ENCODE results near the gene KLK3. TPM values are rescaled to one million over a fixed set of nuclear protein-coding genes. Genes with fewer than 3 reads are reported as not detected.

KLK3 gene
- polyA plus RNA-seq, 6 donors from 2014 or later, result not detected

DNA sequence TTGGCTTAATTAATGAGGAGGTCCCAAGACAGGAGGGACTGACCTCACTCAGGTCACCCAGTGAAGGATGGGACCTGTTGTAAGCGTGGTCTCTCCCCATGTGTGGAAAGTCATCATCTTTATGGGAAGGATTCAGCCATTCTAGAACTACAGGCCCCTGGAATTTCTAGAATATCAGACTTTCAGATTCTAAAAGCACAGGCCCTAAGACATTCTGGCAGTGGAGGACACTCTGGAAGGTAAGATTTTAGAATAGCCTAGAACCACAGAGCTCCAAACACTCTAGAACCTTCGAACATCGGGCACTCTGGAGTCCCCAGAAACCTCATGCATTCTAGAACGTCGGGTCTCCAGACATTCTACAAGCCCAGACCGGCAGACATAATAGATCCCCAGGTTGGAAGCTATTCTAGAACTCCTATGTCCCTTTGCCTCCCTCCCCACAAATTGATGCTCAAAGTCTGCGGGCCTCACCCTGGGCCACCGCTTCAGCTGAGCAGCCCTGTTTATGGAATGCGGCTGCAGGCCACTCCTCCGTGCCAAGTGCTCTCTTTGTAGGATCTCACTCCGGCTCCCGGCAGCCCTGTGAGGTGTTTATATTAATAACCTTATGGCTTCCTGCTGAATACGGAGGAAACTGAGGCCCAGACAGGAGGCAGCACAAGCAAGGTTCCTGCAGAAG is 19.5 kb upstream of the KLK3 start:
- peak overlapping the region; percentile 78 to 95 (median 86) for H3K4me3 Mint-ChIP-seq
- peaks cover 13 to 61% (median 61%) of the 10 kb centered on the region in 3 donors for H3K27me3 Mint-ChIP-seq
- H3K4me1 Mint-ChIP-seq, result peaks cover 10 to 25% (median 21%) of the 10 kb centered on the region in 3 donors
- peaks cover 0 to 17% of the 10 kb centered on the region in 2 donors for H3K36me3 Mint-ChIP-seq
- ATAC-seq (ENCODE audit: low read depth in 2 of 2) (no peak), DNase-seq (no peak)
- peaks cover 0 to 4% (median under 1%) of the 10 kb centered on the region in 7 donors for H3K9me3 Mint-ChIP-seq
- peak overlapping the region in 1 of 6 donors; percentile 22 for H3K27ac Mint-ChIP-seq

DNA sequence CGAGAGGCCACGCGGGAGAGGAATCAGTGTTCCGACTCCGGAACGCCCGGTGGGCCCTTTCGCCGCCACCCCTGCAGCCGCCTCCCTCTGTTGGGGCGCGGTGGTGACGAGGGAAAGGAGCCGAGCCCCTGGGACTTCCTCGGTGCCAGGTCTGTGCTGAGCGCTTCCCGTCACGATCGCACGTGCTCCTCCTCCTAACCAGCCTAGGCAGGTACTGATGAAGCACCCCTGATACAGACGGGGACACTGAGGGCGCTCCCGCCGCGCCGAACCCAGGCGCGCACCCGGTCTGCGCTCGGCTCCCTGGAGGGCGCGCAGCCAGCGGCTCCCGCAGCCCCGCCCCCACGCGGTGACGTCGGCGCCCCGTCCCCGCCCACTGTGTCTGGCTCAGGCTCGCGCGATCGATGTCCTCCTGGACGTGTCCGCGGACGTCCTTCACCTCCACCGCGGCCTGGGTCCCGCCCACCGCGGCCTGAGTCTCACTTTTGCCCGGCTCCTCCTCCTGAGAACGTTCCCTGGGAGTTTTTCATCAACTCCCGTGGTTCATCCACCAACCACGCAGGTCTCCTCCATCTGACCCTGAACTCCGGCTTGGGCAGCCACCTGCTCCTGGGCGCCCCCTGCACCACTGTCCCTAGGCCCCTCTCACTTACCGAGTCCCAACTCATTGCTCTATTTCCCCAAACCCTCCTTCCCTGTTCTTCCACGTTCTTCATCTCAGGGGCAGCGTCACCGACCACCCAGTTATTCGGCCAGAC is 18.8 kb upstream of the KLK3 start:
- DNase-seq (peak; percentile 58), ATAC-seq (ENCODE audit: low read depth in 2 of 2) (peak; percentile 82 to 84)
- H3K36me3 Mint-ChIP-seq, result peaks cover 0 to 17% of the 10 kb centered on the region in 2 donors
- peaks cover 13 to 58% (median 57%) of the 10 kb centered on the region in 3 donors for H3K27me3 Mint-ChIP-seq
- H3K9me3 Mint-ChIP-seq, result peaks cover 0 to 6% (median 2%) of the 10 kb centered on the region in 7 donors
- H3K4me1 Mint-ChIP-seq, result peaks cover 10 to 25% (median 21%) of the 10 kb centered on the region in 3 donors
- H3K27ac Mint-ChIP-seq, result peak overlapping the region in 4 of 6 donors; percentile 19 to 94 (median 58)
- peak overlapping the region; percentile 80 to 95 (median 88) for H3K4me3 Mint-ChIP-seq

DNA sequence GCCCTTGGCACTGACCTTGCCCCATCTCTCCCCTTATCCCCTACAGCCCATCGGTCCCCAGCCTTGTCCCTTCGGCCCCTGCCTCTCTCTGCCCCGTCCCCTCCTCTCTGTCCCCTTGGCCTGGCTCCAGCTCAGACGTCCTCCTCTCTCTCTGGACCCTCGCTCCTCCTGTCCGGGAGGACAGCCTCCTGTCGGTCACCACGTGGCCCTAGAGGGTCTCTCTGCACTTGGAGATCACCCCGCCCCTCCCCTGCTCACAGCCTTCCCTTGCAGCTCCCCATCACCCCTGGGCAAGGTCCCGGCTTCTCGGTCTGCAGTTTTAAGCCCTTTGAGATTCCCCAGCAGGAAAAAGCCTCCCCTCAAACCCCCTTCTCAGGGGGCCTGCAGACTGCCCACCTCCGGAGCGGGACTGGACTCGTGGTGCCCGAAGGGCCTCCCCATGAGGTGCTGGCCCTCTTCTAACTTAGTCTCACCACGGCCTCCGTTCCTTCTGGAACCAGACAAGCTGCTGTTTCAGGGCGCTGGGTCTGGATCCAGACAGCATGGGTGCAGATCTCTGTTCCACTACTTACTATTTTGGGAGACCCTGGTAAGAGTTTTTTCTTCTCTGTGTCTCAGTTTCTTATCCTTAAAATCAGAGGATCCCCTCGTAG is 18.0 kb upstream of the KLK3 start:
- H3K27me3 Mint-ChIP-seq, result peaks cover 13 to 58% (median 56%) of the 10 kb centered on the region in 3 donors

DNA sequence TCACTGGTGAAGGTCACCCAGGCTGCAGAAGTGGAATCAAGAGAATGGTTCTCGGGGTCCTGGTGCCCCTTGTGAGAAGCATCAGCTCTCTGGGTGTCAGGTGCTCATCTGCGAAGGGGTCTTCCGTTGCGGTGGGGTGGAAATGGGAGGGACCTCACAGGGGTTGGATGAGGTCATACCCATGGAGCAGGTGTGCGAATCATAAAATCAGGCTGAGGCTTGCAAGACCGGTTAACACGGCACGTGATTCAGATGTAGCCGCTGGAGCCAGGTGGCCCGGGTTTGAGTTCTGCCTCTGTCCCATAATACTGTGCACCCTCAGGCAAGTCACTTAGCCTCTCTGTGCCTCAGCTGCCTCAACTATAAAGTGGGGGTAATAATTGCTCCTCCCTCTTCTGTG is 17.4 kb upstream of the KLK3 start:
- DNase-seq, result no peak
- Mint-ChIP-seq H3K27ac (peak overlapping the region in 1 of 6 donors; percentile 51), H3K4me3 (peak overlapping the region in 6 of 8 donors; percentile 5 to 86 (median 44)), H3K27me3 (peaks cover 15 to 52% (median 52%) of the 10 kb centered on the region in 3 donors), H3K4me1 (peaks cover 10 to 25% (median 21%) of the 10 kb centered on the region in 3 donors), H3K36me3 (peaks cover 0 to 16% of the 10 kb centered on the region in 2 donors), H3K9me3 (peaks cover 5 to 13% (median 9%) of the 10 kb centered on the region in 7 donors)
- no peak for ATAC-seq (ENCODE audit: low read depth in 2 of 2)

More for the DNA sequence above, 18.0 kb upstream of the KLK3 start:
- Mint-ChIP-seq H3K4me1 (peaks cover 10 to 25% (median 21%) of the 10 kb centered on the region in 3 donors), H3K36me3 (peaks cover 0 to 17% of the 10 kb centered on the region in 2 donors), H3K27ac (peak overlapping the region in 3 of 6 donors; percentile 38 to 92 (median 46)), H3K9me3 (peaks cover 5 to 9% (median 5%) of the 10 kb centered on the region in 7 donors), H3K4me3 (peak overlapping the region; percentile 9 to 95 (median 86))
- no peak for DNase-seq
- no peak for ATAC-seq (ENCODE audit: low read depth in 2 of 2)

DNA sequence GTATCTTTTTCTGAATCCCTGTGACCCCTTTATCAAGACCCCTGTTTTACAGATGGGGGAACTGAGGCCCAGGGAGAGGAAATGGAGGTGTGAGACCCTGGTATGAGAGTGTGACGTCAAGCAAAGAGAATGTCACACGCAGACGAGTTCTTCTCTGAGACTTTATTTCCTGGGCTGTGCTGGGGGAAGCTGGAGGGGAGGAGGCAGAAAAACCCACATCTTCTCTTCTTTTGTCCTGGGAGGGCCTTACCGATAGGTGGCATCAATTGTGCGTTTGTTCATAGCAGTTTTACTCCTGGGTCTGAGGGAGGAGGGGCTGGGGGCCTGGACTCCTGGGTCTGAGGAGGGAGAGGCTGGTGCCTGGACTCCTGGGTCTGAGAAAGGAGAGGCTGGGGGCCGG is 16.5 kb upstream of the KLK3 start:
- Mint-ChIP-seq H3K27me3 (peaks cover 13 to 45% (median 43%) of the 10 kb centered on the region in 3 donors), H3K4me3 (peak overlapping the region in 2 of 8 donors; percentile 42 to 59), H3K36me3 (peaks cover 2 to 11% of the 10 kb centered on the region in 2 donors), H3K27ac (peak overlapping the region in 2 of 6 donors; percentile 28 to 54), H3K9me3 (peaks cover 5 to 21% (median 15%) of the 10 kb centered on the region in 7 donors), H3K4me1 (peaks cover 10 to 25% (median 21%) of the 10 kb centered on the region in 3 donors)
- DNase-seq (no peak), ATAC-seq (ENCODE audit: low read depth in 2 of 2) (peak; percentile 29 to 40)

DNA sequence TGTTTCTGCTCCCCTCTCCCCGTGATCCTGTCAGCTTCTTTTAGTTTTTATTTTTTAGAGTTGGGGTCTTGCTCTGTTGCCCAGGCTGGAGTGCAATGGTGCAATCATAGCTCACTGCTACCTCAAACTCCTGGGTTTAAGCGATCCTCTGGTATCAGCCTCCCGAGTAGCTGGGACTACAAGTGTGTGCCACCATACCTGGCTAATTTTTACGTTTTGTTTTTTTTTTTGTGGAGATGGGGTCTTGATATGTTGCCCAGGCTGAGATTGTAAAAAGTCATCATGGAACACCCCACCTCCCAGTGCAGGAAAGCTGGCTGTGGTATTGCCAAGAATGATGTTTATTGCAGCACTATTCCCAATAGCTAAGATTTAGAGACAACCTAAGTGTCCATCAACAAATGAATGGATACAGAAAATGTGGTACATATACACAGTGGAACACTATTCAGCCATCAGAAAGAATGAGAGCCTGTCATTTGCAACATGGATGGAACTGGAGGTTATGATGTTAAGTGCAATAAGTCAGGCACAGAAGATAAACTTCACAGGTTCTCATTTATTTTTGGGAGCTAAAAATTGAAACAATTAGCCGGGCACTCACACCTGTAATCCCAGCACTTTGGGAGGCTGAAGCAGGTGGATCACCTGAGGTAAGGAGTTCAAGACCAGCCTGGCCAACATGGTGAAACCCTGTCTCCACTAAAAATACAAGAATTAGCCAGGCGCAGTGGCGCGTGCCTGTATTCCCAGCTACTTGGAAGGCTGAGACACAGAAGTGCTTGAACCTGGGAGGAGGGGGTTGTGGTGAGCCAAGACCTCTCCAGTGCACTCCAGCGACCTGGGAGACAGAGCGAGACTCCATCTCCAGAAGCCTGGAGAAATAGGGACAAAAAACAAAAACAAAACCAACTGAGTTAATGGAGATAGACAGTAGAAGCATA is 14.7 kb upstream of the KLK3 start:
- Mint-ChIP-seq H3K36me3 (peaks cover 7 to 18% of the 10 kb centered on the region in 2 donors), H3K9me3 (peaks cover 8 to 36% (median 28%) of the 10 kb centered on the region in 7 donors), H3K27me3 (peaks cover 13 to 52% (median 43%) of the 10 kb centered on the region in 3 donors), H3K4me3 (no peak overlapping the region), H3K27ac (no peak overlapping the region), H3K4me1 (peaks cover 7 to 25% (median 19%) of the 10 kb centered on the region in 3 donors)
- ATAC-seq (ENCODE audit: low read depth in 2 of 2) (no peak), DNase-seq (no peak)

DNA sequence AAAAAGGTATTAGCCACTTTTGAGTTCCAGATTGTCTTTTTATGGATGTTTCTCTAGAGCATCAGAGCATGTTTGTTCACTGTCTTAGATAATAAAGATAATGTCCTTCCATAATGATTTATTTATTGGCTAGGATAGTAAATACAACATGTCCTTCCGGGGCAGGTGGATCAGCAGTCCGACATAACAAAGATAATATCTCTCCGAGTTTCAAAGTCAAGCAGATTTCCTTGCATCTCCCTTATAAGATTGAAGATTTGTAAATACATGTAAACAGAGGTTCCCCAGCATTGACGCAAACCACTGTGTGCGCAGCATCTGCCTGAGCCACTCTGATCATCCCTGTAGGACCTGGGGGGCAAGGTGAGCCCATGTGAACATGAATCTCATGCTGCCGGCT is 12.6 kb upstream of the KLK3 start:
- Mint-ChIP-seq H3K9me3 (peaks cover 8 to 42% (median 31%) of the 10 kb centered on the region in 7 donors), H3K27ac (no peak overlapping the region), H3K36me3 (peaks cover 7 to 18% of the 10 kb centered on the region in 2 donors), H3K4me3 (no peak overlapping the region), H3K4me1 (peaks cover 0 to 6% (median 1%) of the 10 kb centered on the region in 3 donors), H3K27me3 (peaks cover 5 to 42% (median 36%) of the 10 kb centered on the region in 3 donors)
- DNase-seq (no peak), ATAC-seq (ENCODE audit: low read depth in 2 of 2) (no peak)

DNA sequence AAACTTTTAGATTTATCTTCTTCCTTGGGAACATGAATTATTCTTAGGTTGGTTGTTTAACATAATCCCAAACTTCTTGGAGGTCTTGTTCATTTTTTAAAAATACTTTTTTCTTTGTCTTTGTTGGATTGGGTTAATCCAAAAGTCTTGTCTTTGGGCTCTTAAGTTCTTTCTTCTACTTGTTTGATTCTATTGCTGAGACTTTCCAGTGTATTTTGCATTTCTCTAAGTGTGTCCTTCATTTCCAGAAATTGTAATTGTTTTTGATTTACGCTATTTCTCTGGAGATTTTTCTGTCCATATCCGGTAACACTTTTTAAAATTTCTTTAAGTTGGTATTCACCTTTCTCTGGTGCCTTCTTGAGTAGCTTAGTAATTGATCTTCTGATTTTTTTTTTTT is 11.5 kb upstream of the KLK3 start:
- H3K27ac Mint-ChIP-seq, result no peak overlapping the region
- no peak for DNase-seq

DNA sequence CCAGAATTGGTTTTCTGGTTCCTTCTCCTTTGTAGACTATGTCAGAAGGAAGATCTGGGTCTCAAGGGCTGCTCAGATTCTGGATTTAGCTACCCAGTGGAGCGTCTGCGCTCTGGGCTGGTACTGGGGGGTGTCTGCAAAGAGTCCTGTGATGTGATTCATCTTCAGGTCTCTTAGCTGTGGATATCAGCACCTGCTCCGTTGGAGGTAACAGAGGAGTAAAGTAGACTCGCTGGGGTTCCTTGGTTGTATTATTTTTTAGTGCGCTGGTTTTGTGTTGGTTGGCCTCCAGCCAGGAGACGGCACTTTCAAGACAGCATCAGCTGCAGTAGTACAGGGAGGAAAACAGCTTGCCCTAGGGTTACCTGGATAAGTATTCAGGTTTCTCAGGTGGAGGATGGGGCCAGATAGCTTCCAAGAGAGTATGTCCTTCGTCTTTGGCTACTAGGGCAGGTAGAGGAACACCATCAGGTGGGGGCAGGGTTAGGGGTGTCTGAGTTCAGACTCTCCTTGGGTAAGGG is 11.0 kb upstream of the KLK3 start:
- no peak for ATAC-seq (ENCODE audit: low read depth in 2 of 2)
- Mint-ChIP-seq H3K4me1 (no peaks in the 10 kb centered on the region), H3K4me3 (peak overlapping the region in 1 of 8 donors; percentile 44), H3K36me3 (peaks cover 7 to 18% of the 10 kb centered on the region in 2 donors), H3K27ac (peak overlapping the region in 1 of 6 donors; percentile 58), H3K9me3 (peaks cover 8 to 42% (median 31%) of the 10 kb centered on the region in 7 donors), H3K27me3 (peaks cover 10 to 34% (median 28%) of the 10 kb centered on the region in 3 donors)
- DNase-seq, result no peak

More for the DNA sequence above, 11.5 kb upstream of the KLK3 start:
- Mint-ChIP-seq H3K4me3 (no peak overlapping the region), H3K9me3 (peaks cover 8 to 42% (median 31%) of the 10 kb centered on the region in 7 donors), H3K27me3 (peaks cover 5 to 33% (median 28%) of the 10 kb centered on the region in 3 donors), H3K4me1 (peaks cover 0 to 3% (median 0%) of the 10 kb centered on the region in 3 donors), H3K36me3 (peaks cover 7 to 18% of the 10 kb centered on the region in 2 donors)
- ATAC-seq (ENCODE audit: low read depth in 2 of 2), result no peak

DNA sequence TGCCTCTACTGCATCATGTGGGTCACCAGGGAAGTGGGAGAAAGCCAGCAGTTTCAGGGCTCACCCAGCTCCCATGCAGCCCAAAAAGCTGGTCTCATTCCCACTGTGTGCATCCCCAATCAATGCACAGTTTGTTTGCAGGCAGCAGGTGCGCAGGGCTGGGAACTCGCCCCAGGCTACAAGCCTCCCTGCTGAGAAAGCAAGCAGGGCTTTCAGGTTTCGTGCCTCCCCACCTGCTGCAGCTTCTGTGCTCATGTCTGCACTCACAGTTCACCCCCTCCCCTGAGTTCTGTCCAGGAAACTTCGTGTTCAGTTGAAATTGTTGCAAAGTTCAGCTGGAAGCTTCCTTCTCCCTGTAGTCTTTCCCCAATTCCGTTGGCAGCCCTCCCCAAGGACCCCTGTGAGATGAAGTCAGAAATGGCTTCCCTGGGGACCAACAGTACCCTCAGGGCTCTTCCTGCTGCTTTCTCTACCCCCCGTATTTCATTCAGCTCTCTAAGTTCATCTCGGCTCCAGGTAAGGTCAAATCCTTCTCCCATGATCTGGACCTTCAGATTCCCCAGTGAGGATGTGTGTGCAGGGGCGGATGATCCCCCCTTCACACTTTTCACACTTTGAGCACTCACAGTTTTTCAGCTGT is 10.3 kb upstream of the KLK3 start:
- Mint-ChIP-seq H3K9me3 (peaks cover 8 to 42% (median 31%) of the 10 kb centered on the region in 7 donors), H3K4me1 (no peaks in the 10 kb centered on the region), H3K4me3 (no peak overlapping the region), H3K27me3 (peaks cover 13 to 38% (median 34%) of the 10 kb centered on the region in 3 donors), H3K36me3 (peaks cover 7 to 18% of the 10 kb centered on the region in 2 donors), H3K27ac (no peak overlapping the region)
- no peak for DNase-seq
- ATAC-seq (ENCODE audit: low read depth in 2 of 2), result no peak

DNA sequence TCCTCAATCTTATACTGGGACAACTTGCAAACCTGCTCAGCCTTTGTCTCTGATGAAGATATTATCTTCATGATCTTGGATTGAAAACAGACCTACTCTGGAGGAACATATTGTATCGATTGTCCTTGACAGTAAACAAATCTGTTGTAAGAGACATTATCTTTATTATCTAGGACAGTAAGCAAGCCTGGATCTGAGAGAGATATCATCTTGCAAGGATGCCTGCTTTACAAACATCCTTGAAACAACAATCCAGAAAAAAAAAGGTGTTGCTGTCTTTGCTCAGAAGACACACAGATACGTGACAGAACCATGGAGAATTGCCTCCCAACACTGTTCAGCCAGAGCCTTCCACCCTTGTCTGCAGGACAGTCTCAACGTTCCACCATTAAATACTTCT is 4.0 kb upstream of the KLK3 start:
- Mint-ChIP-seq H3K27me3 (peaks cover 29 to 59% (median 39%) of the 10 kb centered on the region in 3 donors), H3K27ac (peak overlapping the region in 1 of 6 donors; percentile 14), H3K36me3 (peaks cover 4 to 8% of the 10 kb centered on the region in 2 donors), H3K4me1 (no peaks in the 10 kb centered on the region), H3K4me3 (no peak overlapping the region), H3K9me3 (peaks cover 0 to 3% (median 0%) of the 10 kb centered on the region in 7 donors)
- no peak for DNase-seq
- ATAC-seq (ENCODE audit: low read depth in 2 of 2), result no peak

All from naive B cell (primary cell).